Stimulated activated CD8-positive, alpha-beta memory T cell treated with anti-CD3 and anti-CD28 coated beads, Interleukin-2, amount 100 ng/mL, for 1 hour (primary cell): ENCODE measurements around the gene CYP26C1.

Experiments
- DNase-seq, 2 donors: peaks; one replicate each; pipeline ENCODE4 v3.0.0-alpha.2; 2020; ENCODE audit warnings: low read depth in 2 of 2

The CYP26C1 gene

GRCh38 chr10:93113042-93113441, 52.4 kb downstream of the CYP26C1 start:
- no peak for DNase-seq

DNA sequence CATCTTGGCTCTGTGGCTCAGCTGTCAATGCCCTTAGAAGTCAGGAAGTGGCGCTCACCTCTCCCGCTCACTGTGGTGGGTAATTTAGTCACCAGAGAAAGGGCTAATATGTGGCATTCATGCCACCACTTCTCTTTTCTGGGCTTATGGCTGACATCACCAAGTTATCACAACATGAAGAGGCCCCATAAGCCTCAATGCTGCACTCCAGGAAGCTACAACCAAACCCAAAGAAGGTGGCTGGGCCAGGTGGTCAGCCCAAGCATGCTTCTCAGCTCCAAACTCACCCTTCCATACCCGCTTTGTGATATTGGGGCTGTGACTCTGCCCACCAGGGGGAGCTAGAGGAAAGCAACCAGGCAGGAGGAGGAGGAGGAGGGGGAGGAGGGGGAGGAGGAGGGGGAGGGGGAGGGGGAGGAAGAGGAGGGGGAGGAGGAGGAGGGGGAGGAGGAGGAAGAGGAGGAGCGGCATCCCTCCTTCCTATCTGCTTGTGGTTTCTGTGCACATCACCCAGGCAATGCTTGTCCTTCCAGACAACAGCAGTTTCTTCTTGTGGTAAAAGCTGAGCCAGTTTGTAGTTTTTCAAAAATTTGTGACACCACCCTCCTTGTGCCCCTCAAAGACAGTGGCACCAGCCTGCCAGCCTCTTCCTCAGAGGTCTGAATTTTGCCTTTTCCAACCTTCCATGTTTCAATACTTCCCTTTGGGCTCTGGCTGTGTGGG, 55.2 kb downstream of the CYP26C1 start:
- DNase-seq: peak; percentile 19 to 34
